LNCAP (cell line): ENCODE measurements around the gene PARL.

ENCODE experiments used
- TF ChIP-seq, protein P1 (sequence below): fragments of 450-650 bp; IDR thresholded peaks from 2 replicates; pipeline ENCODE4 v1.5.1; 2017; ENCODE audit warnings: mild to moderate bottlenecking

PARL gene

DNA sequence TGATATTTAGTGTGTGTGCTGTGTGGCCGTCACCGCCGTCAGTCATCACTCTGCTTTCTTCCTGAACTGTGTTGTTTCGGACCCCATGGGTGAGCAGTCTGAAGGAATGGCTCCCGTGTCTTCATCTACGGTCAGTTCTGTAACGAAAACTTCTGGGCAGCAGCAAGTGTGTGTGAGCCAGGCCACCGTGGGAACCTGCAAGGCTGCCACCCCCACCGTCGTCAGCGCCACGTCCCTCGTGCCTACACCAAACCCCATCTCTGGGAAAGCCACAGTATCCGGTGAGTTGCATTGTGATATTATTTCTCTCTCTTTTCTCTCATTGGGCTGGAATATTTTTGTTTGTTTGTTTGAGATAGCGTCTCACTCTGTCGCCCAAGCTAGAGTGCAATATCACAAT, 94.0 kb downstream of the PARL start:
- TF ChIP-seq, protein P1, sequence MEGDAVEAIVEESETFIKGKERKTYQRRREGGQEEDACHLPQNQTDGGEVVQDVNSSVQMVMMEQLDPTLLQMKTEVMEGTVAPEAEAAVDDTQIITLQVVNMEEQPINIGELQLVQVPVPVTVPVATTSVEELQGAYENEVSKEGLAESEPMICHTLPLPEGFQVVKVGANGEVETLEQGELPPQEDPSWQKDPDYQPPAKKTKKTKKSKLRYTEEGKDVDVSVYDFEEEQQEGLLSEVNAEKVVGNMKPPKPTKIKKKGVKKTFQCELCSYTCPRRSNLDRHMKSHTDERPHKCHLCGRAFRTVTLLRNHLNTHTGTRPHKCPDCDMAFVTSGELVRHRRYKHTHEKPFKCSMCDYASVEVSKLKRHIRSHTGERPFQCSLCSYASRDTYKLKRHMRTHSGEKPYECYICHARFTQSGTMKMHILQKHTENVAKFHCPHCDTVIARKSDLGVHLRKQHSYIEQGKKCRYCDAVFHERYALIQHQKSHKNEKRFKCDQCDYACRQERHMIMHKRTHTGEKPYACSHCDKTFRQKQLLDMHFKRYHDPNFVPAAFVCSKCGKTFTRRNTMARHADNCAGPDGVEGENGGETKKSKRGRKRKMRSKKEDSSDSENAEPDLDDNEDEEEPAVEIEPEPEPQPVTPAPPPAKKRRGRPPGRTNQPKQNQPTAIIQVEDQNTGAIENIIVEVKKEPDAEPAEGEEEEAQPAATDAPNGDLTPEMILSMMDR, result no peak

DNA sequence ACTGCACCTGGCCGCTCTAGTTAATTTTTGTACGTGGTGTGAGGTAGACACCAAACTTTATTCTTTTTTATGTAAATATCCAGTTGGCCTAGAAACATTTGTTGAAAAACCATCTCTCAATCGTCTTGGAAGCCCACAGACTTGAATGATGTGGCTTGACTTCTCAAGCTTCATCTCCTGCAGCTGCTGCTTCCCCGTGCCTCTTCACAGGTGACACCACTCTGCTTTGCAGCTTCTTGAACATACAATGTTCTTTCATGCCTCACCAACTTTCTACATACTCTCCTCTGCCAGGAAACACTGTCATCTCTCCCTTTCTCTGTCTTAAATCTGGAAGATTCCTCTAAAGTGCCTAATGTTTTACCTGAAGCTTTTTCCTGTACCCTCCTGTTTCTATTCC, 94.9 kb downstream of the PARL start:
- TF ChIP-seq, protein P1, result no peak

- TF ChIP-seq, protein P1, result no peak
Measured at GRCh38 chr3:183782576-183783276, 102.0 kb downstream of the PARL start.

- TF ChIP-seq, protein P1, result no peak
Measured at GRCh38 chr3:183781246-183781645, 103.4 kb downstream of the PARL start.

DNA sequence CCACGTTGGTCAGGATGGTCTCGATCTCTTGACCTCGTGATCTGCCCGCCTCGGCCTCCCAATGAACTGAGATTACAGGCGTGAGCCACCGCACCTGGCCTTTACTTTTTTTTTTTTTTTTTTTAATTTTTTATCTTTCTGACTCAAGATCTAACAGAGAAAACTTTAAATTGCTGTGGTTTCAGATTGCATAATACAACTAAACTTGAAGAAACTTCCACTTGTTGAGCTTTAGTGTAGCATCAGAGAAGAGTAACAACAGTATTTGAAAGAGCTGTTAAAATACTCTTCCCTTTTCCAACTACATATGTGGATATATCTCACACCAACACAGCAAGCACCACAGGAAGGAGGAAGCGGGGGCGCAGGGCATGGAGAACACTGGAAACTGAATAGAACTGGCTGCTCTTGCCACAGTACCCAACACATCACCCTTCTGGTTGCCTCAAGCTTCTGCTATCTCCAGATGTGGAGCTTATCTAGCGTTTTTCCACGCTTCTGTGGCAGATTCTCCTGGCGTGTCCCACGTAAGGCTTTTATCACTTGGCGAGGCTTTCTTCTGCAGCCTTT, 104.7 kb downstream of the PARL start:
- TF ChIP-seq, protein P1, result no peak
